GM12891 (cell line): ENCODE data around the gene EXD3.

Experiments
- DNase-seq: peaks from one replicate; pipeline ENCODE4 v3.0.0; 2011; ENCODE audit warnings: low spot score; ENCODE audit not compliant: insufficient read length
- FAIRE-seq: peaks from 2 replicates; lab custom pipeline; 2011; peaks lifted over from hg19 to GRCh38; lab: Jason Lieb, UNC
- PAX5 ChIP-seq: IDR thresholded peaks from 2 replicates; pipeline ENCODE4 v1.6.1; 2011; ENCODE audit warnings: low read length, moderate library complexity, mild to moderate bottlenecking; ENCODE audit not compliant: insufficient read depth, severe bottlenecking
- POLR2A ChIP-seq: IDR thresholded peaks from 2 replicates; pipeline ENCODE4 v1.6.1; 2011; ENCODE audit warnings: low read depth, low read length, control low read depth
- POLR2AphosphoS5 ChIP-seq: IDR thresholded peaks from 2 replicates; pipeline ENCODE4 v1.6.1; 2011; ENCODE audit warnings: low read depth, low read length, control low read depth
- POU2F2 ChIP-seq: IDR thresholded peaks from 2 replicates; pipeline ENCODE4 v1.6.1; 2011; ENCODE audit warnings: low read depth, mild to moderate bottlenecking, control low read depth, low read length, moderate library complexity
- SPI1 ChIP-seq: IDR thresholded peaks from 2 replicates; pipeline ENCODE4 v1.6.1; 2011; ENCODE audit warnings: low read depth, low read length, control low read depth
- TAF1 ChIP-seq: IDR thresholded peaks from 2 replicates; pipeline ENCODE4 v1.6.1; 2011; ENCODE audit warnings: low read depth, low read length, control low read depth

Gene EXD3

GRCh38 chr9:137305798-137306065, 117.2 kb downstream of the EXD3 start:
- DNase-seq: no peak
- TF ChIP-seq SPI1 (no peak), POLR2A (no peak)
- no peak for FAIRE-seq

DNA sequence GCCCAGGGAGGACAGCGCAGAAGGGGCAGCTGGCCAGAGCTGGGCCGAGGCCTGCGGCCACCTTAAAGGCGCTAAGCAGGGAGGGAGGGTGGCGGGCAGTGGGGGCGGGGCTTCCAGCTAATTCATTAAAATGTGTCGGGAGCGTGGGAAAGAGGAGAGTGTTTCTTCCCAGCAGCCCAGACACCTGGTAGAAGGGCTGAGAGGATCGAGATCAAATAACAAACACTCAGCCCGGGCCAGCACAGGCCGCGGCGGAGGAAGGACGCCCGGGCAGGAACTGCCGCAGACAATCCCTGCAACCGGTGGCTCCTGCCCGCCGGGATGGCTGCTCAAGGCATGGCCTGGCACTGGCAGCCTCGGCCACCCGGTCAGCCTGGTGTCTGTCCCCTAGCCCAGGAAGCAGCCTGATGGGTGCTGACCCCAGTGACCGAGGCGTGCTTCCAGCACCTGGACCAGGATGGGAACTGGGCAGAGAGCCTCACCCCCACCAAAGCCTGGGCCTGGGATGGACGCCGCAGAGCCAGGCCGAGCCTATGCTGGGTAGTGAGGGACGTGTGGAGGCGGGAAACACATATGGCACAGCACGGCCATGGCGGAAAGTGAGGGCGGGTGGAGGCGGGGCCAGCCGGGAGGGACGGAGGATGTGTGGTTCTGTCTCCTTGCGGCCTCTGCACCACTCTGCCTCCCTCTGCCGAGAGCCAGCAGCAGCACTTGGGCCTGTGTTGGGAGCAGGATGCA, 117.7 kb downstream of the EXD3 start:
- DNase-seq (peak; percentile 69), FAIRE-seq (peak; percentile 78)
- TF ChIP-seq SPI1: no peak
- TF ChIP-seq TAF1: no peak
- TF ChIP-seq PAX5: no peak
- no peak for TF ChIP-seq POU2F2
- TF ChIP-seq POLR2A: no peak
- no peak for TF ChIP-seq POLR2AphosphoS5

DNA sequence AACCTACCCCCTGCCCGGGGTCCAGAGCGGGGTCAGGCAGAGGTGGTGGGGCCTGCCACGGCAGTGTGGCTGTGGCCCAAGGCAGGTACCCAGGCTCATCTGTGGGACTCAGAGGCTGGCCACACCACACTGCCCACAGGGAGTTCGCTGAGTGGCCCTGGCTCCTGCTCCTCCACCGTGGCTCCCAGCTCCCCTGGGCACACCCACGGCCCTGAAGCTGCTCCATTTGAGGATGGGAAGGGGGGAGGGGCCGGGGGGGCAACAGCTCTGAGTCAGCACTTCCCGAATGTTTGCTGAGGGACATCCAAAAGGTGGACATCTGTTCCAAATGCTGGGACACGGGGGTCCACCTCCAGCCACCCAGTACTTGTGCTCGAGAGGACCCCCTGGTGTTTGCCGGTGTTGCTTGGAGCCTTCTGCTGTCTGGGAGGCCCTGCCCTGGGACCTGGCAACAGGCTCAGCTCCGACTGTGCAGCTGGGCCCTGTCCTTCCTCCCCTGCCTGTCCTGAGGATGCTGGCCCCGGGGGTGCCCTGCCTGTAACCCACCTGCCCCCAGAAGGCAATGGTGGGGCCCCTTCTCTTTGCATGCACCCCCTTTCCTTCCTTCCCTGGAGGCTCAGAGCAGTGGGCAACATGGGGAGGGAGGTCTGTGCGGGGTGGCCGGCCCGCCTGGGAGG, 118.4 kb downstream of the EXD3 start:
- no peak for TF ChIP-seq TAF1
- no peak for TF ChIP-seq SPI1
- no peak for TF ChIP-seq POU2F2
- no peak for TF ChIP-seq PAX5
- TF ChIP-seq POLR2A: no peak
- TF ChIP-seq POLR2AphosphoS5: no peak
- DNase-seq: no peak
- FAIRE-seq: no peak

- TF ChIP-seq POU2F2 (no peak), POLR2AphosphoS5 (no peak), SPI1 (no peak), PAX5 (no peak), POLR2A (no peak), TAF1 (no peak)
- FAIRE-seq: no peak
- DNase-seq: no peak
Observed at GRCh38 chr9:137303893-137304382, 119.0 kb downstream of the EXD3 start.

GRCh38 chr9:137303151-137303892, 119.6 kb downstream of the EXD3 start:
- DNase-seq: no peak
- TF ChIP-seq POU2F2 (no peak), SPI1 (no peak), TAF1 (no peak), POLR2A (no peak), PAX5 (no peak), POLR2AphosphoS5 (no peak)
- peak; percentile 65 for FAIRE-seq

GRCh38 chr9:137302449-137303150, 120.4 kb downstream of the EXD3 start:
- FAIRE-seq: no peak
- peak; percentile 88 for DNase-seq
- TF ChIP-seq POLR2A: no peak
- TF ChIP-seq PAX5: no peak
- no peak for TF ChIP-seq POU2F2
- TF ChIP-seq TAF1: no peak
- no peak for TF ChIP-seq SPI1
- no peak for TF ChIP-seq POLR2AphosphoS5

GRCh38 chr9:137302118-137302448, 120.9 kb downstream of the EXD3 start, which contains the start of gene NRARP:
NRARP (minus strand) TSS chr9:137302271; CDS start chr9:137301928, 343 bp downstream.
- DNase-seq: peak; percentile 90
- TF ChIP-seq POLR2AphosphoS5: peak; percentile 57; the same call in 1 of the 2 replicates
- no peak for TF ChIP-seq SPI1
- no peak for TF ChIP-seq PAX5
- TF ChIP-seq POLR2A: peak; percentile 77
- peak; percentile 86 for TF ChIP-seq POU2F2
- 0 out of 2 replicates have a peak, but pooled peaks have one; percentile 38 for TF ChIP-seq TAF1
- FAIRE-seq: peak; percentile 90

DNA sequence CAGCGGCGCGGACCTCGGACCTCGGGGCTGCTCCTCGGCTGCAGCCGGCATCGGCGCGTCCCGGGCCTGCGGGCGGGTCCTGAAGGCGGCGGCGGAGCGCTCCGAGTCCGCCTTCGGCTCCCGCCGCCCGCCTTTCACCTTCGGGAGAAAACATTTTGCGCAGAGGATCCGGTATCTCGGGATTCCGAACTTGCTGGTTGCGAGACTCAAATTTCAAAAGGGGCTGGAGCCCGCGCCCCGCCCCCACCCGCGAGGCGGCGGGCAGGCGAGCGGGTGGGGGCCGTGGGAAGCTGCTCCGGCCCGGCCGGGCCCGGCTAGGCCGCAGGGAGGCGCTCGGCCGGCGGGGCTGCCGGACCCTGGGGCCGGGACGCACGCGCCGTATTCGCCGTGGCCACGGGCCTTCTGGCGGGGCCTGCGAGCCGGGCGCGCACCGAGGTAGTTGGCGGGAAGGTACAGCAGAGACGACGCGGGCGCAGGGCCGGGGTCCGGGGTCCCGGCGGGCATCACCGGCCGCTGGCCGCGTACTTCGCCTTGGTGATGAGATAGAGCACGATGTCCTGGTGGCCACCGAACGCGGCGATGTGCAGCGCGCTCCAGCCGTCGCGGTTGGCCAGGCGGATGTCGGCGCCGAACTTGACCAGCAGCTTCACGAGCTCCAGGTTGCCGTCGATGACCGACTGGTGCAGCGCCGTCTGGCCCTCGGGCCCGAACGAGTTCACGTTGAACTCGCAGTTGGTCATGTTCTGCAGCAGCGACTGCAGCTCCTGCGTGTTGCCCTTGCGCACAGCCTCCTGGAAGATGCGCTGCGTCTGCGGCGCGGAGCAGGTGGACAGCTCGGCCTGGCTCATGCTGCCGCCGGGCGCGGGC, 121.6 kb downstream of the EXD3 start:
- FAIRE-seq (peak; percentile 92), DNase-seq (peak; percentile 50)
- TF ChIP-seq SPI1: no peak
- no peak for TF ChIP-seq TAF1
- no peak for TF ChIP-seq PAX5
- no peak; the same call in 1 of the 2 replicates for TF ChIP-seq POLR2AphosphoS5
- no peak for TF ChIP-seq POU2F2
- TF ChIP-seq POLR2A: no peak
